Neuronal stem cell (in vitro differentiated cells): ENCODE results near the gene TRIM59.
A peak's percentile ranks its signal among the peaks of the same experiment; 100 is the strongest.

ENCODE experiments used
- DNase-seq: peaks from one replicate; pipeline ENCODE4 v3.0.0-alpha.2; 2013; ENCODE audit warnings: low spot score
- H2AFZ ChIP-seq: one replicate; pipeline ENCODE4 v1.6.1; 2013; ENCODE audit warnings: mild to moderate bottlenecking, low read length, inconsistent platforms
- H2AK5ac ChIP-seq: 2 replicates; pipeline ENCODE4 v1.6.1; 2013; ENCODE audit warnings: low read depth, mild to moderate bottlenecking, inconsistent platforms, low read length, moderate library complexity, mixed read lengths
- H2BK120ac ChIP-seq: 2 replicates; pipeline ENCODE4 v1.6.1; 2013; ENCODE audit warnings: low read depth, mild to moderate bottlenecking, inconsistent platforms, low read length, moderate library complexity, mixed read lengths
- H2BK12ac ChIP-seq: one replicate; pipeline ENCODE4 v1.6.1; 2013; ENCODE audit warnings: low read length, inconsistent platforms
- H2BK15ac ChIP-seq: 2 replicates; pipeline ENCODE4 v1.6.1; 2013; ENCODE audit warnings: mild to moderate bottlenecking, low read length, inconsistent platforms, mixed read lengths
- H2BK5ac ChIP-seq: one replicate; pipeline ENCODE4 v1.6.1; 2013; ENCODE audit warnings: inconsistent platforms, mild to moderate bottlenecking, low read length, moderate library complexity
- H3K14ac ChIP-seq: one replicate; pipeline ENCODE4 v1.6.1; 2013; ENCODE audit warnings: low read length, inconsistent platforms
- H3K18ac ChIP-seq: 2 replicates; pipeline ENCODE4 v1.6.1; 2013; ENCODE audit warnings: low read length, inconsistent platforms
- H3K23ac ChIP-seq: 2 replicates; pipeline ENCODE4 v1.6.1; 2013; ENCODE audit warnings: low read depth, mild to moderate bottlenecking, mixed read lengths, low read length, inconsistent platforms; ENCODE audit not compliant: poor library complexity
- H3K27ac ChIP-seq: replicated peaks from 3 replicates; pipeline ENCODE4 v1.5.1; 2013; ENCODE audit warnings: low read length, inconsistent platforms
- H3K27me3 ChIP-seq, 3 experiments: 2 replicates each; pipeline ENCODE4 v1.6.1; 2013; ENCODE audit warnings: low read length in 3 of 3, mild to moderate bottlenecking in 2 of 3, inconsistent platforms in 1 of 3, low read depth in 1 of 3, mixed read lengths in 1 of 3, moderate library complexity in 1 of 3; ENCODE audit not compliant: control insufficient read depth in 3 of 3, insufficient read depth in 3 of 3
- H3K36me3 ChIP-seq, 2 donors: replicated peaks in 1 of 2; 2 replicates each; pipeline ENCODE4 v1.6.1; 2013; ENCODE audit warnings: low read length in 2 of 2; ENCODE audit not compliant: control insufficient read depth in 2 of 2, insufficient read depth in 2 of 2
- H3K4ac ChIP-seq: 2 replicates; pipeline ENCODE4 v1.6.1; 2013; ENCODE audit warnings: inconsistent platforms, mild to moderate bottlenecking, low read length, moderate library complexity
- H3K4me1 ChIP-seq, 2 donors: 1 replicate in 1 of 2; 2 replicates in 1 of 2; pipeline ENCODE4 v1.6.1; 2013; ENCODE audit warnings: low read length in 2 of 2, low read depth in 1 of 2; ENCODE audit not compliant: control insufficient read depth in 2 of 2, insufficient read depth in 1 of 2
- H3K4me2 ChIP-seq: one replicate; pipeline ENCODE4 v1.6.1; 2013; ENCODE audit warnings: mild to moderate bottlenecking, low read length, inconsistent platforms; ENCODE audit not compliant: insufficient read depth, poor library complexity, severe bottlenecking
- H3K4me3 ChIP-seq, 2 donors: 2 replicates each; pipeline ENCODE4 v1.5.1; 2013; ENCODE audit warnings: low read length in 2 of 2, mild to moderate bottlenecking in 2 of 2, inconsistent platforms in 1 of 2, moderate library complexity in 1 of 2
- H3K79me1 ChIP-seq: one replicate; pipeline ENCODE4 v1.6.1; 2013; ENCODE audit warnings: low read depth, mild to moderate bottlenecking, inconsistent platforms, low read length, moderate library complexity
- H3K9ac ChIP-seq: one replicate; pipeline ENCODE4 v1.6.1; 2013; ENCODE audit warnings: mild to moderate bottlenecking, low read depth, low read length, inconsistent platforms; ENCODE audit not compliant: poor library complexity
- H3K9me3 ChIP-seq, 2 donors: replicated peaks in 1 of 2; 2 replicates each; pipeline versions ENCODE3 to v1.6.1; 2013; ENCODE audit warnings: low read length in 2 of 2, mild to moderate bottlenecking in 2 of 2, inconsistent platforms in 1 of 2, low read depth in 1 of 2, mixed read lengths in 1 of 2, moderate library complexity in 1 of 2; ENCODE audit not compliant: control insufficient read depth in 2 of 2, insufficient read depth in 1 of 2
- H4K8ac ChIP-seq: one replicate; pipeline ENCODE4 v1.6.1; 2013; ENCODE audit warnings: low read depth, mild to moderate bottlenecking, inconsistent platforms, low read length, moderate library complexity
- H4K91ac ChIP-seq: one replicate; pipeline ENCODE4 v1.6.1; 2013; ENCODE audit warnings: low read length, low read depth, mild to moderate bottlenecking, inconsistent platforms; ENCODE audit not compliant: poor library complexity
- WGBS, 2 donors: extraction: QIAGEN DNeasy Blood & Tissue Kit; methylation state at CpG; one replicate each; pipeline ENCODE4 v1.1.7; 2013; ENCODE audit warnings: missing lambda C conversion rate in 2 of 2, mixed read lengths in 1 of 2; ENCODE audit not compliant: insufficient read length in 2 of 2, insufficient replicate concordance in 1 of 2; ENCODE audit errors: extremely low coverage in 2 of 2; 5-methylcytosine and 5-hydroxymethylcytosine counted together

Gene TRIM59

GRCh38 chr3:160471892-160472291 is 22.3 kb upstream of the TRIM59 start:
- Histone ChIP-seq H4K8ac (no peak overlapping the region), H4K91ac (no peak overlapping the region), H2AFZ (no peak overlapping the region), H2BK12ac (no peak overlapping the region), H2AK5ac (no peak overlapping the region), H3K23ac (no peak overlapping the region), H2BK120ac (no peak overlapping the region), H3K4me2 (no peak overlapping the region), H3K27ac (no peak overlapping the region), H3K27me3 (peaks cover 0 to 3% (median 0%) of the 10 kb centered on the region in 3 experiments), H3K4me3 (no peak overlapping the region), H3K9ac (no peak overlapping the region), H2BK15ac (no peak overlapping the region), H2BK5ac (no peak overlapping the region), H3K9me3 (peaks cover 9 to 10% of the 10 kb centered on the region in 2 donors), H3K4me1 (no peaks in the 10 kb centered on the region), H3K14ac (no peak overlapping the region), H3K4ac (no peak overlapping the region), H3K36me3 (no peaks in the 10 kb centered on the region), H3K79me1 (no peaks in the 10 kb centered on the region), H3K18ac (no peak overlapping the region)
- DNase-seq: no peak
- WGBS, 2 donors: no CpG with 5 or more reads among the region's 2 CpGs

GRCh38 chr3:160470181-160470580 is 20.6 kb upstream of the TRIM59 start:
- H2BK5ac ChIP-seq: no peak overlapping the region
- no peak overlapping the region for H4K91ac ChIP-seq
- H3K23ac ChIP-seq: no peak overlapping the region
- no peak overlapping the region for H2AFZ ChIP-seq
- no peak for DNase-seq
- no peaks in the 10 kb centered on the region for H3K36me3 ChIP-seq
- H2BK12ac ChIP-seq: no peak overlapping the region
- H2AK5ac ChIP-seq: no peak overlapping the region
- no peaks in the 10 kb centered on the region for H3K79me1 ChIP-seq
- no CpG with 5 or more reads among the region's 5 CpGs for WGBS, 2 donors
- no peak overlapping the region for H3K4ac ChIP-seq
- H3K9ac ChIP-seq: no peak overlapping the region
- H4K8ac ChIP-seq: peak overlapping the region; percentile 9
- no peak overlapping the region for H2BK120ac ChIP-seq
- H3K9me3 ChIP-seq: peaks cover 9 to 10% of the 10 kb centered on the region in 2 donors
- H3K4me3 ChIP-seq: no peak overlapping the region
- no peaks in the 10 kb centered on the region for H3K4me1 ChIP-seq
- H3K18ac ChIP-seq: no peak overlapping the region
- no peak overlapping the region for H2BK15ac ChIP-seq
- no peak overlapping the region for H3K27ac ChIP-seq
- no peak overlapping the region for H3K14ac ChIP-seq
- H3K4me2 ChIP-seq: no peak overlapping the region
- H3K27me3 ChIP-seq: peaks cover 0 to 5% (median 0%) of the 10 kb centered on the region in 3 experiments

DNA sequence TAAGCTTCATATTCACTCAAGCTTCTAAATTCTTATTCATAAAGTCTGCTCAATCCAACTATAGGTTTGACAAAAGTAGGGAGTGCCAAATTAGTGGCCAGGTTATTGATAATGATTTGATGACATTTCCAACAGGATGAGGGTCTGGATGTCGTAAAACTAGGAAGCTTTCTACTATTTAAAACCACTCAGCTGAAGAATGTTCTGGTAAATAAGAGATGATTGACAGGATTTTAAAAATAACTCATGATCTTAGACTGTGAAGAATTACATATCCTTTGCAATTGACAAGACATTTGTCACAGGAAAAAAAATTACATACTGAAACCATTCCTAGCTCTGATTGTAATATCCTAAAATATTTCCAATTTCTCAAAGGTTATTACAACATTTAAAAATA is 15.4 kb upstream of the TRIM59 start:
- H3K9ac ChIP-seq: no peak overlapping the region
- no peak for DNase-seq
- H2BK15ac ChIP-seq: no peak overlapping the region
- no peak overlapping the region for H2BK120ac ChIP-seq
- no peak overlapping the region for H3K4ac ChIP-seq
- H3K14ac ChIP-seq: no peak overlapping the region
- no peak overlapping the region for H3K18ac ChIP-seq
- H3K27me3 ChIP-seq: peaks cover 0 to 5% (median 0%) of the 10 kb centered on the region in 3 experiments
- no peak overlapping the region for H3K4me2 ChIP-seq
- no peak overlapping the region for H4K91ac ChIP-seq
- H4K8ac ChIP-seq: no peak overlapping the region
- no peaks in the 10 kb centered on the region for H3K36me3 ChIP-seq
- H2BK5ac ChIP-seq: no peak overlapping the region
- no CpG with 5 or more reads among the region's 1 CpG for WGBS, 2 donors
- no peak overlapping the region for H2BK12ac ChIP-seq
- H3K23ac ChIP-seq: no peak overlapping the region
- H3K4me3 ChIP-seq: no peak overlapping the region
- no peak overlapping the region for H2AFZ ChIP-seq
- H2AK5ac ChIP-seq: no peak overlapping the region
- no peak overlapping the region for H3K27ac ChIP-seq
- H3K79me1 ChIP-seq: no peaks in the 10 kb centered on the region
- H3K4me1 ChIP-seq: no peaks in the 10 kb centered on the region
- peaks cover 3 to 4% of the 10 kb centered on the region in 2 donors for H3K9me3 ChIP-seq

DNA sequence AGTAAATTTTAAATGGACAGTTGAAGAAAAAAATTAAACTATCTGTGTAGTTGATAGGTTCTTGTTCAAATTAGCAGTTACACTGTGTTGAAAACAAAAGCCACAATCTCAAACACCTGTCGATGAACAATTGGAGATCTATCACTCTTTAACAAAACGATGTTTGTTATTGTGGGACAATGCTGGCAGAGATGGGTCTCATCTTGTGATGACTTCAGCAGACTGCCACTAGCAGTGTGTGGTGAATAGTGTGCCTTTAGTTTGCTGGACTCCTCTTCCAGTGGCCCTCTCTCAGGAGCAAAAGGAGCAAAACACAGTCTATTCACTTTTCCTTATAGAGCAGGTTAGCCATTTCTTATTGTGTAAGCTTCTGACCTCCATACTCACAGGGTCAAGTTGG is 14.7 kb upstream of the TRIM59 start:
- no peak overlapping the region for H2BK12ac ChIP-seq
- no peaks in the 10 kb centered on the region for H3K36me3 ChIP-seq
- no peak overlapping the region for H3K27ac ChIP-seq
- no peak for DNase-seq
- no CpG with 5 or more reads among the region's 2 CpGs for WGBS, 2 donors
- no peak overlapping the region for H3K4me2 ChIP-seq
- no peak overlapping the region for H2AFZ ChIP-seq
- H3K4me1 ChIP-seq: no peaks in the 10 kb centered on the region
- peaks cover 0 to 5% (median 0%) of the 10 kb centered on the region in 3 experiments for H3K27me3 ChIP-seq
- no peak overlapping the region for H2BK120ac ChIP-seq
- H3K4me3 ChIP-seq: no peak overlapping the region
- H4K91ac ChIP-seq: no peak overlapping the region
- no peak overlapping the region for H3K23ac ChIP-seq
- H4K8ac ChIP-seq: no peak overlapping the region
- H2BK5ac ChIP-seq: no peak overlapping the region
- H2BK15ac ChIP-seq: no peak overlapping the region
- peaks cover 3 to 4% of the 10 kb centered on the region in 2 donors for H3K9me3 ChIP-seq
- H2AK5ac ChIP-seq: no peak overlapping the region
- H3K79me1 ChIP-seq: no peaks in the 10 kb centered on the region
- H3K14ac ChIP-seq: no peak overlapping the region
- no peak overlapping the region for H3K18ac ChIP-seq
- no peak overlapping the region for H3K4ac ChIP-seq
- H3K9ac ChIP-seq: no peak overlapping the region
